Renal cortical epithelial cell (primary cell): ENCODE results near the gene UST. TPM values are rescaled to one million over a fixed set of nuclear protein-coding genes. Genes with fewer than 3 reads are reported as not detected.
"Not testable (repeated sequence)": the region's sequence is repeated elsewhere in the genome, so short reads cannot be mapped to it uniquely, and the experiment has no call there.

ENCODE experiments used
- DNase-seq: peaks from one replicate; pipeline ENCODE4 v3.0.0-alpha.2; 2011; ENCODE audit warnings: low read depth
- total RNA-seq: library from RNA; depleted of rRNA; stranded (reverse); fragments of >200 nt; gene quantifications from 2 replicates; pipeline ENCODE4 v1.2.3, GENCODE V29; 2014

Gene UST
- total RNA-seq, 1 donor from 2014 or later, result 2.8 TPM

GRCh38 chr6:149035766-149036165 is 288.9 kb downstream of the UST start:
- no peak for DNase-seq

- no peak for DNase-seq
These were observed 290.3 kb downstream of the UST start for GRCh38 chr6:149037051-149037671.

- DNase-seq, result not testable (repeated sequence)
These were observed 292.2 kb downstream of the UST start for GRCh38 chr6:149039025-149039424.

GRCh38 chr6:149041953-149042352 is 295.1 kb downstream of the UST start:
- no peak for DNase-seq

- DNase-seq, result no peak
These were observed 296.8 kb downstream of the UST start for GRCh38 chr6:149043476-149044130.

- no peak for DNase-seq
These were observed 297.7 kb downstream of the UST start for GRCh38 chr6:149044528-149044927.

- no peak for DNase-seq
These were observed 298.6 kb downstream of the UST start for GRCh38 chr6:149045404-149045803.

GRCh38 chr6:149046164-149046821 is 299.5 kb downstream of the UST start:
- DNase-seq, result no peak

GRCh38 chr6:149046822-149047246 is 300.0 kb downstream of the UST start:
- peak; percentile 74 for DNase-seq

- DNase-seq, result peak; percentile 41
These were observed 302.4 kb downstream of the UST start for GRCh38 chr6:149049230-149049629.

- DNase-seq, result no peak
These were observed 303.3 kb downstream of the UST start for GRCh38 chr6:149050160-149050559.

- no peak for DNase-seq
These were observed 305.7 kb downstream of the UST start for GRCh38 chr6:149052350-149053106.

- no peak for DNase-seq
These were observed 307.2 kb downstream of the UST start for GRCh38 chr6:149053848-149054558.

- peak; percentile 86 for DNase-seq
These were observed 307.8 kb downstream of the UST start for GRCh38 chr6:149054559-149055194.

- no peak for DNase-seq
These were observed 308.5 kb downstream of the UST start for GRCh38 chr6:149055195-149055899.

GRCh38 chr6:149056777-149057463 is 310.1 kb downstream of the UST start:
- DNase-seq, result no peak

GRCh38 chr6:149057464-149057840 is 310.6 kb downstream of the UST start:
- DNase-seq, result no peak

- DNase-seq, result peak; percentile 66
These were observed 312.7 kb downstream of the UST start for GRCh38 chr6:149059557-149059956.

- DNase-seq, result no peak
These were observed 313.6 kb downstream of the UST start for GRCh38 chr6:149060300-149060984.
